Body of pancreas (tissue), 4 donors: ENCODE measurements around the gene RTL1.

Experiments used
- CTCF ChIP-seq, 7 experiments: fragments of 450-650 bp in 4 of 7; fragments of 200-600 bp in 3 of 7; sonication (generic) in 3 of 7; IDR thresholded peaks; one replicate each; pipeline ENCODE4 v1.5.1; 2016 to 2019; ENCODE audit warnings: antibody characterized with exemption in 7 of 7
- POLR2A ChIP-seq, 3 donors: fragments of 450-650 bp; IDR thresholded peaks; one replicate each; pipeline ENCODE4 v1.6.1; 2016; ENCODE audit warnings: antibody characterized with exemption in 3 of 3, mild to moderate bottlenecking in 2 of 3

GRCh38 chr14:100875126-100875525 lies 28.4 kb downstream of the RTL1 start:
- TF ChIP-seq CTCF (IDR thresholded peaks at IDR 0.05) (no peak), POLR2A (IDR thresholded peaks at IDR 0.05) (no peak)
